DMS114 treated with DMSO at 0.1 percent for 48 hours (cell line): ENCODE measurements around the gene IL18R1.

ENCODE experiments used
- DNase-seq: peaks from one replicate; lab custom pipeline; 2025; ENCODE audit not compliant: unreplicated experiment; lab: John Stamatoyannopoulos, UW

IL18R1 gene

DNA sequence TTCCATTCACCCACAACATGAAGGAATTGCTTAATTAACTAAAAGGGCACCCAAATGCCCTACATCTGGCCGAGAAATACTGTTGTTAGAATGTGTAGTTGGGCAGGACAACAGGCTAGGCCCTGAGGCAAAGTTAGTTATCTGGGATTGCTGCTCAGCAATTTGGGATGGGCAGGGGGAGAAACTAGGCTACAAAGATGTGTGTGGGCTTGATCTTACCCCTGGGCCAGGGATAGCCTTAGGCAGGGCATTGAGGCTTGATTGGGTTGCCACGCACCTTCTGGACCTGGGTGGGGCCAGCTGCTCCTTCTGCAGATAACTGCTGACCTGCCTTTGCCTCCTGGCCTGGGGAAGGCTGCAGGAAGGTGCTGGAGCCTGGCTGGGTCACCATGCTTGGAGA, 76.8 kb downstream of the IL18R1 start:
- DNase-seq = no peak

- DNase-seq = no peak
These were observed 78.5 kb downstream of the IL18R1 start for GRCh38 chr2:102433973-102434654.

DNA sequence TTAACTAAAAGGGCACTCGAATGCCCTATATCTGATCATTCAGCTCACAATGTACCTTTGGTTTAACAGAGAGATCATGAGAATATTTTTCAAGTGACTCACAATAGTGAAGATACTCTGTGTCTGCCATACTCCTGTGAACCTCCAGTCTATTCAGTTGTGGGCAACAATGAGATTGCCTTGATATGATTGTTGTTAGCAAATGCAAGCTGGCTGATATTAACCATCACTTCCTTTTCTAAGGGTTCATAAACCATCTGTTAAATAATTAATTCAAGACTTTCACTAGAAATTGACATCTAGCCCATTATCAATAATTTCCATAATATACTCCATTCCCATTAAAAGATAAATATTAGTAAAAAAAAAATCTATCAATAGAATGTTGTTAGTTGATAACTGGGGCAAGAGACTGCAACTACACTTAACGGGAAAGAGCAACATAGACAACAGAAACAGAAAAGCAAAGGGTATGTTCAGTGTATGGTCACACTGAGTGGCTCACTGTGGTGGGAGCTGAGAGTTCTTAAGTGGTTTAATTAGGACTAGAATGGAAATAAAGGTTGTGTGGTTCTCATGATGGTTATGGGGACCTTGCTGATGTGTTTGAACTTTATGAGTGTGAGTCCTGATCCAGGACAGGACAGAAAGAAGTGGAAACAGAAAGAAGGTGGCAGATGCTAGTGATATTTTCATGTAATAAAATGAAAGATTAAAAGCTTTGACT, 79.2 kb downstream of the IL18R1 start:
- DNase-seq = no peak

GRCh38 chr2:102435741-102436140, 80.1 kb downstream of the IL18R1 start:
- DNase-seq = no peak

GRCh38 chr2:102436323-102436722, 80.7 kb downstream of the IL18R1 start:
- DNase-seq = no peak

- no peak for DNase-seq
These were observed 81.5 kb downstream of the IL18R1 start for GRCh38 chr2:102437122-102437521.

DNA sequence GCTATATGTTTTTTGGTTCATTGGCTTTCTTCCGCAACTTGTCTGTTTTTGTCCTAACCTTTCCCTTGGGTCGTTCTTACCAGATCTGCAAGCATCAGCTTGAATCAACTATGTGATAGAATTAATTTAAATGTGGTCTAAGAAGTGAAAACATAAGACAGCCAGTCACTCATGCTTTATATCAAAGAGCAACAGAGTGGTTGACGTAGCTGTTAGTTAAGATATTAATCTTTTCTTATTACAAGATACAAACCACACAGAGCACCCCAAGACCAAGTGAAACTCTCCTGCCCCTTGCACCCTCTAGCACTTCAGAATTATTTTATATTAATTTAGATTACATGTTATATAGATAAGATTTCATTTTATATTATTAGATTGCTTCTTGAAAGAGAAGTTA, 82.5 kb downstream of the IL18R1 start:
- DNase-seq = no peak

DNA sequence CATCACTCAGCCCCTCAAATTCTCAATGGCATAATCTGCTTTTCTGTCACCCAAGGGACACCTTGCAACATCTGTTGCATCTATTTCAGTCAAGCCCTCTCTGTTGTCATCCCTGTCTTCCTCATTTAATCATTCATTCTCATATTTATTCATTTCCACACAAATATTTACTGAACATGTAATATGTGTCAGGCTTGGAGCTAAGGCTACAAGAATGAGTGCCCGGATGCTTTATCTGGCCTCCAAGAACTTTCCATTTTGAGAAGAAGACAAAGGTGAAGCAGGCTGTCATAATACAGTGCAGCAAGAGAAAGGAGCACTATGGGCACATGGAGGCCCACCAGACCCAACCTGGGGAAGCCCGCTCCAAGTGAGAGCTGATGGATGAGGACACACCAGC, 83.0 kb downstream of the IL18R1 start:
- DNase-seq = no peak

GRCh38 chr2:102439065-102439695, 83.6 kb downstream of the IL18R1 start:
- DNase-seq = no peak

DNA sequence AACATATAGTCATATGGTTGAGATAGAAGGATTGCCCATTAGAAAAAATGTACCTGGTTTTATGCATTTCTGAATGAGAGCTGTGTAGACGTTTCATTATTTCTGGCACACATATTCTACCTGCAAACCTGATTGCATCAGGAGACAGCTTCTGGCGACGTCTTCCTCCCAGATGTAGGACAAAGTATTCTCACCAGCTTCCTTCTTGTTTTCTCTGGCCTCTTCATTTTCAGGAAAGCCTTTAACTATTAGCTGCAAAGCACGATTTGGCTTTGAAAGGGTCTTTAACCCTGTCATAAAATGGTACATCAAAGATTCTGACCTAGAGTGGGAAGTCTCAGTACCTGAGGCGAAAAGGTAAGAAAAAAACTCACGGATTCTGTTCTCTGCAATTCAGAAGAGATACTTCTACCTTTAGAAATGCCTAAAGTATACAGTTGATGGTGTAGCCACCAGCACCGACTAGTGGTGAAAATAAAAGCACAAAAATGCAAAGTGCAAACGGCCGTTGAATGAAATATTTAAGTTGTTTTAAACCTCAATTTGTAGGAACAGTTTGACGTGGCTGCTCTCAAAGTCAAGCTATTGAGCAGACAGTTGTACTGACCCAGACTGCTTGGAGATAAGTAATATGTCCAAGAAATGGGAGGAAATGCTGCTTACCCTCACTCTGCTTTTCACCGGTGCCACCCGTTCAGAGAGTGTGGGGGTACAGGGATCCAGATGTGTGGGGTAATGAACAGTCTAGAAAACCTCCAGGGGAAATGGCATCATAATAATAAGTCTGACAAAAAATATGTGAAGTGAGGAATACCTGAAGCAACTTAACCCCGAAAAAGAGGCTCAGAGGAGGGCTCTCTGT, 87.6 kb downstream of the IL18R1 start:
- DNase-seq = peak; percentile 34

GRCh38 chr2:102444233-102444632, 88.6 kb downstream of the IL18R1 start:
- DNase-seq = no peak

DNA sequence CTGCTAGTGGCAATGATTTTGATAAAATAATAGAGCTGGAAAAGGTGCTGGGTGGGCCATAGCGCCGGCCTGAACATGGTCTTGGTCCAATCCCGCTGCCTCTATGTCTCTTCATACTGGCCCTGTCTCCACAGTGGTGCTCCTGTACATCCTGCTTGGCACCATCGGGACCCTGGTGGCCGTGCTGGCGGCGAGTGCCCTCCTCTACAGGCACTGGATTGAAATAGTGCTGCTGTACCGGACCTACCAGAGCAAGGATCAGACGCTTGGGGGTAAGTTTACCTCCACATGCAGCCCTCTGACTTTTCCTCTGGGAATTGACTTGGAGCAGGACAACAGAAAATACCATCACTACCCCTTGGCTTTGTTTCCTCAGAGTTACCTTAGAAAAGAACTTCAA, 91.3 kb downstream of the IL18R1 start:
- DNase-seq = no peak
